HG03520 (cell line): ENCODE measurements around the gene FRK.
"Not testable (repeated sequence)": the region's sequence is repeated elsewhere in the genome, so short reads cannot be mapped to it uniquely, and the experiment has no call there.

Experiments used
- ATAC-seq: cut with Tn5 transposase; IDR thresholded peaks from one replicate; pipeline ENCODE4 v1.9.1; 2021; ENCODE audit warnings: mild to moderate bottlenecking, moderate library complexity; ENCODE audit not compliant: unreplicated experiment

FRK gene

GRCh38 chr6:116078522-116078921, 17.8 kb upstream of the FRK start:
- no peak for ATAC-seq

- no peak for ATAC-seq
Observed at GRCh38 chr6:116074732-116075390, 14.2 kb upstream of the FRK start.

GRCh38 chr6:116073765-116074440, 13.2 kb upstream of the FRK start:
- no peak for ATAC-seq

- no peak for ATAC-seq
Observed at GRCh38 chr6:116072368-116072767, 11.7 kb upstream of the FRK start.

GRCh38 chr6:116070616-116071389, 10.1 kb upstream of the FRK start:
- no peak for ATAC-seq

GRCh38 chr6:116070101-116070500, 9.4 kb upstream of the FRK start:
- no peak for ATAC-seq

GRCh38 chr6:116066789-116067188, 6.1 kb upstream of the FRK start:
- ATAC-seq = no peak

- no peak for ATAC-seq
Observed at GRCh38 chr6:116064666-116065065, 4.0 kb upstream of the FRK start.

- no peak for ATAC-seq
Observed at GRCh38 chr6:116062496-116062895, 1.8 kb upstream of the FRK start.

GRCh38 chr6:116059713-116060571, 749 bp downstream of the FRK start:
- peak; percentile 51 for ATAC-seq

- no peak for ATAC-seq
Observed at GRCh38 chr6:116057766-116058165, 2.9 kb downstream of the FRK start.

- no peak for ATAC-seq
Observed at GRCh38 chr6:116055513-116055912, 5.2 kb downstream of the FRK start.

- ATAC-seq = no peak
Observed at GRCh38 chr6:116051244-116051643, 9.4 kb downstream of the FRK start.

- no peak for ATAC-seq
Observed at GRCh38 chr6:116050737-116051136, 10.0 kb downstream of the FRK start.

- no peak for ATAC-seq
Observed at GRCh38 chr6:116049321-116049720, 11.4 kb downstream of the FRK start.

GRCh38 chr6:116047173-116047933, 13.3 kb downstream of the FRK start:
- peak; percentile 90 for ATAC-seq

GRCh38 chr6:116046737-116047136, 14.0 kb downstream of the FRK start:
- ATAC-seq = no peak

GRCh38 chr6:116046272-116046671, 14.4 kb downstream of the FRK start:
- ATAC-seq = not testable (repeated sequence)

GRCh38 chr6:116041934-116042333, 18.8 kb downstream of the FRK start:
- ATAC-seq = no peak

GRCh38 chr6:116040993-116041392, 19.7 kb downstream of the FRK start:
- no peak for ATAC-seq
